IPS-18c (cell line): ENCODE results near the gene PYHIN1.
A peak's percentile ranks its signal among the peaks of the same experiment; 100 is the strongest.
"Not testable (repeated sequence)": the region's sequence is repeated elsewhere in the genome, so short reads cannot be mapped to it uniquely, and the experiment has no call there.

Source experiments
- H3K4me3 ChIP-seq: 2 replicates; pipeline ENCODE4 v1.7.0; 2013; ENCODE audit warnings: low read depth, mild to moderate bottlenecking, low read length, moderate library complexity; ENCODE audit not compliant: insufficient read depth
- H3K9me3 ChIP-seq: one replicate; pipeline ENCODE4 v1.6.1; 2013; ENCODE audit warnings: mild to moderate bottlenecking, low read length, moderate library complexity; ENCODE audit not compliant: control insufficient read depth, insufficient read depth

PYHIN1 gene

DNA sequence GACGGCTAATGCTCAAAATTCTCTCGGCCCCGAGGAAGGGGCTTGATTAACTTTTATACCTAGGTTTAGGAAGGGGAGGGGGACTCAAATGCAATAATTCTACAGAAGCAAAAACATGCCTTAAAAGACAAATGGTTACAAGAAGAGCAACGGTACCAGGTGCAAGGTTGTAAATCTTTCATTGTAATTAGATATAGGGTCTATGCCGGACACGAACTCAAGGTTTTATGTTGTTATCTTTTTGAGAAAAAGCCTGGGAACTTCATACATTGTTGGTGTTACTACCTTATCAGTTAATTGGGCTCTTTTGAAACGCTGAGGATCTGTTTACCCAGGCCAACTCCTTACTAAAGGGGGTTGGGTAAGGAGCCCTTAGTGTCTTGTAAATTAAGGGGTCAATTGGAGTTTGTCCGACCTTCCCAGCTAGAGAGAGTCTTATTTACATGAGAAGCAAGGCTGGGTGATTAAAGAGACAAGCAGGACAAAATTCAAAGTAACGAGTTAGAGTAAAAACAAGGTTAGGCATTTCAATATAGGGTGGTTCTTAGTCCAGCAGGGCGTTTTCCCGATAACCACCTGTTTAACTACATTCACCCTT is 75.0 kb downstream of the PYHIN1 start:
- peak overlapping the region; percentile 42; the same call in 1 of the 2 replicates for H3K4me3 ChIP-seq
- H3K9me3 ChIP-seq: not testable (repeated sequence)

DNA sequence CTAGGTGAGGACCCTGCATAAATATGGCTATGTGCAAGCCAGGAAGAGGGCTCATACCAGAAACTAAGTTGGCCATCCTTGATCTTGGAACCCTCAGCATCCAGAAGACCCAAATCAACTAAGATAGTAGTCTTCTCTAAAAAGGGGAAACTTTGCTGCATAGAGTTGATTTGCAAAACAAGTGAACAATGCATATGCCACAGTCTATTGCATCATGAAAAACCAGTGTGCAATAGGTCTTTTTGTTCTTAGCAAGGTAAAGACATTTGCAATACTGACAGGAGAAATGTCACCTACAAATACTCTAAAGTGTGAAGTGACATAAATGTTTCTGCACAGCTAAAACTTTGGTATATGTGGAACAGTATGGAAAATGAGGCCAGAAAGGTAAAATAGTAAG is 76.4 kb downstream of the PYHIN1 start:
- H3K9me3 ChIP-seq: no peaks in the 10 kb centered on the region

DNA sequence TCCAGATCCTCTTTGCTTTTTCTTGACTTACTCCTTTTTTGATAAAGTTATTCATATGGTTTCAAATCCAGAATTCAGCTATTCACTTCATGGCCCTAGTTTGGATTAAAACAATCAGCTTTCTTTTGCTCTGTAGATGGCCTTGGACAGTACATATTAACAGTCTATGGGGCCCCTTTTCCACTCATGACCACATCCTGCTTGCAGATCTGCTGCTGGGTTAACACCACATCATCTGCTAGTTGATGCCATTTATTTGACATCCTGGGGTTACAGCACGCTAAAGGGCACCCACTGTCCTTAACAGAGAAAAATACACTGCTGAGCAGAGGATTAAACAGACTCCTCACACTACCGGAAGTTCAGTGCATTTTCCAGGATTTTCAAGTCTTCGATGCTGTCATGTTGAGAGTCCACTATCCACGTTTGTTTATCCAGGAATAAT is 77.4 kb downstream of the PYHIN1 start:
- no peak overlapping the region for H3K4me3 ChIP-seq
- no peaks in the 10 kb centered on the region for H3K9me3 ChIP-seq

More for the DNA sequence above, 76.4 kb downstream of the PYHIN1 start:
- H3K4me3 ChIP-seq: no peak overlapping the region

DNA sequence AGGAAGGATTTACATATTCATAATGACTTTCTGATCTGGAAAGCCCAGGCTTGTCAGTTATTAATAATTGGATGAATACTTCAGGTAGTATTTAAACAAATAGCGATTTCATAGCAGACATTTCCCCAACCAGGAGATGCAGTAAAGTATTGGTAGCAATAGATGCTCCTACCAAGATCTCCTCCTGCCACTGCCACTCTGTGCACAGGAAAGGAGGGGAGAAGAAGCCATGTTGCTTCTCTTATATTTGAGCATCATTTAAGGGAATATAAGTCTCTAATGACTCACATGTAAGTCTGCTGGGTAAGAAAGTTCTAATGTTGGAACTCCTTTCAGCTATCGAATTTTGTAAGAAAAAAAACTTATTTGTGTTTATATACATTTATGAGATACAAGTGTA is 77.9 kb downstream of the PYHIN1 start:
- H3K4me3 ChIP-seq: no peak overlapping the region
- no peaks in the 10 kb centered on the region for H3K9me3 ChIP-seq

DNA sequence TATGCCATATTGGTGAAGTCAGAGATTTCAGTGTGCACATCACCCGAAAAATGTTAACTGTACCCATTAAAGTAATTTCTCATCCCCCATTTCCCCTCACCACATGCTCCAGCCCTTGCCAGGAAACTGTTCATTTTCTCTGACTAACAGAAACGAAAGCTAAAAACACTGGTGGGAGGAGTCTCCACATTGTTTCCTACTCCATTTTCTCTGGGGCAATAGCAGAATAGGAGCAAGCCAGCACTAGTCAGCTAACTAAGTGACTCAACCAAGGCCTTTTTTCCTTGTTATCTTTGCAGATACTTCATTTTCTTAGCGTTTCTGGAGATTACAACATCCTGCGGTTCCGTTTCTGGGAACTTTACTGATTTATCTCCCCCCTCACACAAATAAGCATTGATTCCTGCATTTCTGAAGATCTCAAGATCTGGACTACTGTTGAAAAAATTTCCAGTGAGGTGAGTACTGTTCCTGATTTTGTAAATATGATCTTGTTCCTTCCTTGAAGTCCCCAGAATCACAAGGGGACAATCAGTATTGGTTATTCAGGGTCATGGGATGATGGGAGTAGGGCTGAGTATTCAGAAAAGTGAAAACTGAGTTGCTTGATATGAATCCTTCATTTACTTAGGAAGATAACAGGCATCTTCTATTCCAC is 78.5 kb downstream of the PYHIN1 start, which contains the start of gene IFI16:
IFI16 (plus strand) TSS at position 204 of the 658 bp plus-strand sequence. CDS start 4,774 bp downstream, outside the sequence.
- no peak within 1 kb of the TSS for H3K4me3 ChIP-seq
- no peaks in the 10 kb centered on the region for H3K9me3 ChIP-seq

DNA sequence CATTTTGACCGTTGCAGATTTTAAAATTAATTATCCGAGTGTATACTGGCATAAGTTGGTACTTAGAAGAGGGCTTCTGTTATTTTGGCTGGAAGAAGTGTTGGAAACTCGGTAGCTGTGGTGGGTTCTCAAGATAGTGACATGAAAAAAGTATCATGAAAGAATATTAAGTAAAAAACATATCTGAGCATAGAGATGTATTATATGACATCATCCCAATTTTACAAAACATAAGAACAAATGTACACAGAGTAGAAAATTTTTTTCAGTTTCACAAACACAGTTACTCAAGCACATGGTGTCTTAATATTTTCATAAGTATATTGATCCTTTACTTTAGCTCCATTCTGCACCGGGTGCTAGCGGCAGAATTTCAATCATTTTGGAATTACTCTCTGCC is 79.0 kb downstream of the PYHIN1 start:
- Histone ChIP-seq H3K4me3 (no peak overlapping the region), H3K9me3 (no peaks in the 10 kb centered on the region)

DNA sequence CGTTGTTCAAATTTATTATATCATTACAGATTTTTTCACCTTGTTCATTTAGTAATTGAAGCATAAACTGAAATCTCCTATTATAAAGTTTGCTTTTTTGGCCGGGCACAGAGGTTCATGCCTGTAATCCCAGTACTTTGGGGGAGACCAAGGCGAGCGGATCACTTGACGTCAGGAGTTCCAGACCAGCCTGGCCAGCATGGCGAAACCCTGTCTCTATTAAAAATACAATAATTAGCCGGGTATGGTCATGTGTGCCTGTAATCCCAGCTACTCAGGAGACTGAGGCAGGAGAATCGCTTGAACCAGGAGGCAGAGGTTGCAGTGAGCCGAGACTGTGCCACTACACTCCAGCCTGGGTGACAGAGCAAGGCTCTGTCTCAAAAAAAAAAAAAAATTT is 79.6 kb downstream of the PYHIN1 start:
- not testable (repeated sequence) for H3K4me3 ChIP-seq, H3K9me3 ChIP-seq

DNA sequence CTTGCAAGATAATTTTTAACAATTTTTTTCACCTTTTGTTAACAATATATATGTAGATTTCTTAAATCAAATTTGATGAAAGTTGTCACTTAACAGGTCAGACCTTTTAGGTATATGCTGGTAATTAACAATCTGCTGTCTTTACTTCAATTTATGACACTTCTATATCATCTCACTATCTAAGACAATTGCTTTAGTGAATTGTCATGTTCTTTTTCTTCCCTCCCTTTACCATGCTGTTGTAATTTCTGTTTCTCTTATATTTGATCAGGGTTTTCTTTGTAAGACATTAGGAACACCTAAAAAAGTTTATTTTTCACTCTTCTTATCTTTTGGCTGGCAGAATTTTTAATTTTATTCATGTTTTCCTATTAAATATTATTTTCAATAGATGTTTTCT is 80.4 kb downstream of the PYHIN1 start:
- H3K4me3 ChIP-seq: no peak overlapping the region
- no peaks in the 10 kb centered on the region for H3K9me3 ChIP-seq

DNA sequence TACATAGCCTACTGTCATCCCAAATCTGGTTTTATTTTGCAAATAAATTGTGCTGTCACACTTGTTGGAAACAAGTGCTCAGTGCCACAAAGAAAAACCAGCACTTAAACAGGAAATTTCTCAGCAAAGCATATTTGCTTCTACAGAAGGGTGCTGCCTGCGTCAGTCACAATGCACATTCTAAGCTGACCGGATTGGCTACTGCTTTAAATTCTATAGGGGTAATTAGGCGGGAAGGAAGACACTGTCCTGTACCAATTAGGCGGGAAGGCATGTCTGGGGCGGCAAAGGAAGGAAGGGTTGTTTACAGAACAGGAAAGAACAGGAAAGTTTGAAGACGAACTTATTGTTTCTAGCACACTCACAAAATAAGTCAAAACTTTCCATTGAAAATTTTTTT is 81.1 kb downstream of the PYHIN1 start:
- Histone ChIP-seq H3K9me3 (no peaks in the 10 kb centered on the region), H3K4me3 (no peak overlapping the region)

DNA sequence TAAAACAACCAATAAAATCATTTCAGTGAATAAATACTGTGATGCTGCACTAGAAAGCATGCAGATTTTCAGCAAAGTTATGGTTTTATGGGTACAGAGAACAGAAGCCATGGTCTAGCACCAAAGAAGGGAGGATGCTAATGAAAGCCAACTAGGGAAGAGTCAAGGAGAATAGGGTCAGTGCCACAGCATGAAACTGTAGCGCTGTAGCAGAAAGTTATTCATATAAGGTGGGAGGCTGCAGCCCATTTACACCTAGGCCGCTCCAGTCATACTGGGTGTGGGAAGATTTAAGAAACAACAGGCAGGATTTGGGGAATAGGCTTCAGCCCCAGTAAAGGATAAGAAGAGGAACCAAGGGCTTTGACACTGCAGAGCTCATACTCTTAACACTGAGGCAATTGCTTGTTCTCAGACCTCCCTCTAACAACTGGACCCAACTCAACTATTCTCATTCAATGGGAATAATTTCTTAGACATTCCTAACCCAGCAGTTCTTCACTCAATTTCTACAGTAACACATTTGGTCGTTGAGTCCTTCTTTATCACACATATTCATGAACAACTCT is 82.7 kb downstream of the PYHIN1 start:
- no peaks in the 10 kb centered on the region for H3K9me3 ChIP-seq
- no peak overlapping the region for H3K4me3 ChIP-seq

DNA sequence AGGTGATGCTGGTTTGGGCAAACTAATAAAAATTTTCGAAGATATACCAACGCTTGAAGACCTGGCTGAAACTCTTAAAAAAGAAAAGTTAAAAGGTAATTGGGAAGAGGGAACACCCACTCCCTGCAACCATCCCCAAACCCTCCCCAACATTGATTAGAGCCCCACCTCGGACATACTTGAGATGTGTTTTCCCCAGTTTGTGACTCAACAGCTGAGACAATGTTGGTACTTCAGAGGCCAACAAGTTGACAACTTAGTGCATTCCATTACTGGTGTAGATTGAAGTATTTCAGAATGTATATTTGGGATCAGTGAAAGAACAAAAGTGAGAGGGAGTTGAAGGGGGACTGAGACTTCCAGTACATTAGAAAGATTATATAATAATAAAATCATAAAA is 83.5 kb downstream of the PYHIN1 start:
- no peaks in the 10 kb centered on the region for H3K9me3 ChIP-seq
- H3K4me3 ChIP-seq: no peak overlapping the region

DNA sequence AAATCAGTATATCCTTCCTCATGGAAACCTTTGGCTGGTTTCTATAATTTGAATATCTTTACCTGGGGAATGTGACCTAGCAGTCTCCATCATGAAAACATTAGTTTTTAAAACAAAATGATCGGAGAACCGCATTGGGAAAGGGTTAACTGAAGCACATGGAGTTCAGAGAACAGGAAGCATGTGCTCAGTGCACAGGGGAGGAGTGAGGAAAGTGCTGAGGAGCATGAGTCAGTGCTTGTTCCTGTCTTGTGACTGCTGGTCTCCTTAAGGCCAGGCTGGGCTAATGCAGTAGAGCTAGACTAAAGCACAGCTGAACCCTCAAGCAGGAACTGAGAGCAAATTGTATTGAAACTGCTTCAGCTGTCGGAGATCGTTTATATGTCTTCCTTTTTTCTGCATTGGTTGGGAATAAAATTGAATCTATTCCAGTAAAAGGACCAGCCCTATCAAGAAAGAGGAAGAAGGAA is 84.1 kb downstream of the PYHIN1 start:
- no peaks in the 10 kb centered on the region for H3K9me3 ChIP-seq
- no peak overlapping the region for H3K4me3 ChIP-seq

DNA sequence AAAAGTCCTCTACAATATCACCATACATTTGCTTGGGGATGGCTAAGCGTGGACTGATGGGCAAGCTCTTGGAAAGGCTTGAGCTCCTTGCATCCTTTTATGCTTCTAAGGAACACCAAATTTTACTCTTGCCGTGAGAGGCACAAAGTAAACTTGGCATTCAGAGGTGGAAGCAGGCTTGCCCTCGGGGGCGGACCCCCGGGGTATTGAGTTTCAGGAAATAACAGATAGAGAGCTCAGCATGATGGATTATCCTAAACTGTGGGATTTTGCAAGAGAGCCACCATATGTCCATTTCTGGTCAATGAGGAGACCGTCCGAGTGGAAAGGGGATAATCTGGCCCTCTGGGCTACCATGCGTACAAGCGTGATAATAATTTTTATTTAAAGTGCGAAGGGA is 92.4 kb downstream of the PYHIN1 start:
- Histone ChIP-seq H3K9me3 (no peaks in the 10 kb centered on the region), H3K4me3 (no peak overlapping the region)

DNA sequence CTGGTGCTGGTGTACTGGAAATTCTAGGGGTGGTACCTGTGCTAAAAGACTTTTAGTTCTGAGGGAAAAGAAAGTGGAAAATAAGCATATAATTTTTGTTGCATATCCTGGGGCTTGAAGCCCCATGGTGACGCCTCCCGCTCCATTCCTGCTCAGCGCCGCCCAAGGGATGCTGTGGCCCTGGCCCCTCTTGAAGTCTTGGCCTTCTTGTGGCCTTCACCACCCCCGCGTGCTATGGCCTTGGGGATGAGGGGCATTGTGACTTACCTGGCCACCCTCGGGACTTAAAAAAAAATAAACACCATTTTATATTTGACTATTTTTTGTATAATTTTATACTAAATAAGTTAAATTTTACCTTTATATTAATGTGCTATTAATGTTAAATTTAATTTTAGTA is 93.7 kb downstream of the PYHIN1 start:
- Histone ChIP-seq H3K9me3 (no peaks in the 10 kb centered on the region), H3K4me3 (no peak overlapping the region)
